Liver (tissue), 9 donors: ENCODE data around the gene EIF4H. TPM values are rescaled to one million over a fixed set of nuclear protein-coding genes. Genes with fewer than 3 reads are reported as not detected.

Experiments used
- DNase-seq: peaks from one replicate; pipeline ENCODE4 v3.0.0-alpha.2; 2017; ENCODE audit warnings: low spot score
- H3K27ac ChIP-seq, 2 donors: one replicate each; pipeline ENCODE4 v1.7.0; 2013; ENCODE audit warnings: inconsistent platforms in 2 of 2, low read length in 2 of 2, control low read depth in 1 of 2, low read depth in 1 of 2, mild to moderate bottlenecking in 1 of 2
- H3K27me3 ChIP-seq, 4 donors: one replicate each; pipeline versions ENCODE4 v1.6.1 to v1.7.0; 2013; ENCODE audit warnings: low read length in 3 of 4, inconsistent platforms in 1 of 4, mild to moderate bottlenecking in 1 of 4, moderate library complexity in 1 of 4; ENCODE audit not compliant: control insufficient read depth in 4 of 4, insufficient read depth in 4 of 4
- H3K36me3 ChIP-seq, 4 donors: one replicate each; pipeline versions ENCODE4 v1.6.1 to v1.7.0; 2013; ENCODE audit warnings: low read length in 3 of 4, mild to moderate bottlenecking in 3 of 4, low read depth in 1 of 4, moderate library complexity in 1 of 4; ENCODE audit not compliant: control insufficient read depth in 4 of 4, insufficient read depth in 3 of 4
- H3K4me1 ChIP-seq, 4 donors: one replicate each; pipeline versions ENCODE4 v1.6.1 to v1.7.0; 2013; ENCODE audit warnings: low read length in 3 of 4, mild to moderate bottlenecking in 3 of 4, moderate library complexity in 1 of 4; ENCODE audit not compliant: control insufficient read depth in 4 of 4, insufficient read depth in 4 of 4
- H3K4me3 ChIP-seq, 3 donors: one replicate each; pipeline versions ENCODE4 v1.6.1 to v1.7.0; 2013; ENCODE audit warnings: low read length in 3 of 3, control low read depth in 1 of 3, low read depth in 1 of 3, mild to moderate bottlenecking in 1 of 3
- H3K9ac ChIP-seq, 2 donors: one replicate each; pipeline ENCODE4 v1.7.0; 2013; ENCODE audit warnings: low read length in 2 of 2, mild to moderate bottlenecking in 2 of 2, moderate library complexity in 2 of 2, control low read depth in 1 of 2, low read depth in 1 of 2
- H3K9me3 ChIP-seq, 4 donors: one replicate each; pipeline versions ENCODE4 v1.6.1 to v1.7.0; 2013; ENCODE audit warnings: low read length in 3 of 4; ENCODE audit not compliant: control insufficient read depth in 4 of 4
- CTCF ChIP-seq: fragments of 150-350 bp; IDR thresholded peaks from 2 replicates; pipeline ENCODE4 v1.5.1; 2017; ENCODE audit warnings: improper control_type of control experiment, low read depth, low read length; ENCODE audit not compliant: missing input control
- EGR1 ChIP-seq, 2 donors: IDR thresholded peaks; 2 replicates each; pipeline ENCODE4 v1.6.1; 2016 to 2018; ENCODE audit warnings: antibody characterized with exemption in 2 of 2, low read depth in 2 of 2
- FOXA1 ChIP-seq: IDR thresholded peaks from 2 replicates; pipeline ENCODE4 v1.6.1; 2016; ENCODE audit warnings: antibody characterized with exemption
- GABPA ChIP-seq, 2 donors: IDR thresholded peaks in 1 of 2; conservative IDR thresholded peaks in 1 of 2; 2 replicates each; pipeline ENCODE4 v1.6.1; 2016; ENCODE audit warnings: antibody characterized with exemption in 2 of 2, mild to moderate bottlenecking in 1 of 2, moderate library complexity in 1 of 2
- HNF4A ChIP-seq, 2 donors: conservative IDR thresholded peaks; 2 replicates each; pipeline ENCODE4 v1.6.1; 2016; ENCODE audit warnings: antibody characterized with exemption in 2 of 2, mild to moderate bottlenecking in 2 of 2
- JUND ChIP-seq, 2 donors: IDR thresholded peaks; 2 replicates each; pipeline ENCODE4 v1.6.1; 2016; ENCODE audit warnings: antibody characterized with exemption in 2 of 2
- NR2F2 ChIP-seq: IDR thresholded peaks from 2 replicates; pipeline ENCODE4 v1.6.1; 2016; ENCODE audit warnings: antibody characterized with exemption
- RAD21 ChIP-seq, 2 donors: IDR thresholded peaks; 2 replicates each; pipeline ENCODE4 v1.6.1; 2016; ENCODE audit warnings: antibody characterized with exemption in 2 of 2, mild to moderate bottlenecking in 2 of 2
- WGBS: extraction: QIAGEN DNeasy Blood & Tissue Kit; methylation state at CpG from one replicate; pipeline ENCODE4 v1.1.7; 2013; 5-methylcytosine and 5-hydroxymethylcytosine counted together
- polyA plus RNA-seq, 2 donors: library from polyadenylated mRNA; stranded (reverse) in 1 of 2; unstranded in 1 of 2; fragments of 200-250 nt in 1 of 2; fragments of >200 nt in 1 of 2; fragmentation: Nextera tagmentation in 1 of 2; extraction: Ambion mirVana in 1 of 2; gene quantifications; one replicate each; pipeline versions ENCODE4 v1.2.1 to v1.2.3, GENCODE V29; 2013 to 2015
- total RNA-seq, 2 donors: library from RNA; depleted of rRNA; stranded (reverse); fragments of >200 nt; gene quantifications; one replicate each; pipeline ENCODE4 v1.2.3, GENCODE V29; 2014
- donor health status: healthy.
- donor health status: healthy.
- donor health status: healthy.
- donor health status: healthy.
- donor health status: healthy.

EIF4H gene
- total and polyA plus RNA-seq, 4 donors = 81.6 to 166 (median 152) TPM

GRCh38 chr7:74228951-74229900, 55.1 kb downstream of the EIF4H start:
- DNase-seq = no peak
- 96% methylated on average over 9 of the region's 9 CpGs for WGBS
- TF ChIP-seq FOXA1 (no peak), JUND (IDR thresholded peaks at IDR 0.05) (no peak), GABPA (IDR thresholded peaks at IDR 0.05 in 1 of 2, conservative IDR thresholded peaks at IDR 0.05 in 1 of 2) (no peak)
- H3K36me3 ChIP-seq = peaks cover 4 to 23% (median 15%) of the 10 kb centered on the region in 4 donors
- H3K4me3 ChIP-seq = no peak overlapping the region
- no peaks in the 10 kb centered on the region for H3K9me3 ChIP-seq
- no peak overlapping the region for H3K9ac ChIP-seq
- H3K4me1 ChIP-seq = peaks cover 0 to 3% (median under 1%) of the 10 kb centered on the region in 4 donors
- H3K27ac ChIP-seq = no peak overlapping the region
- H3K27me3 ChIP-seq = no peaks in the 10 kb centered on the region

GRCh38 chr7:74230446-74231231, 56.5 kb downstream of the EIF4H start:
- 94% methylated on average over 15 of the region's 15 CpGs for WGBS
- H3K4me3 ChIP-seq = no peak overlapping the region

GRCh38 chr7:74231232-74231590, 57.1 kb downstream of the EIF4H start:
- peaks cover 10 to 39% (median 22%) of the 10 kb centered on the region in 4 donors for H3K36me3 ChIP-seq
- no peak overlapping the region for H3K27ac ChIP-seq
- no peak for DNase-seq

More at GRCh38 chr7:74230446-74231231, 56.5 kb downstream of the EIF4H start:
- H3K4me1 ChIP-seq = no peaks in the 10 kb centered on the region
- H3K9ac ChIP-seq = no peak overlapping the region
- H3K36me3 ChIP-seq = peaks cover 9 to 33% (median 21%) of the 10 kb centered on the region in 4 donors
- H3K9me3 ChIP-seq = no peaks in the 10 kb centered on the region
- DNase-seq = no peak
- H3K27me3 ChIP-seq = no peaks in the 10 kb centered on the region
- no peak for TF ChIP-seq HNF4A (conservative IDR thresholded peaks at IDR 0.05)
- no peak for TF ChIP-seq EGR1 (IDR thresholded peaks at IDR 0.05; ENCODE audit: low read depth in 2 of 2)
- H3K27ac ChIP-seq = no peak overlapping the region

More at GRCh38 chr7:74231232-74231590, 57.1 kb downstream of the EIF4H start:
- H3K4me1 ChIP-seq = no peaks in the 10 kb centered on the region
- 87% methylated on average over 12 of the region's 12 CpGs for WGBS
- H3K27me3 ChIP-seq = no peaks in the 10 kb centered on the region
- TF ChIP-seq CTCF (no peak), HNF4A (conservative IDR thresholded peaks at IDR 0.05) (no peak), RAD21 (IDR thresholded peaks at IDR 0.05) (no peak), EGR1 (IDR thresholded peaks at IDR 0.05; ENCODE audit: low read depth in 2 of 2) (no peak), NR2F2 (no peak)
- H3K9ac ChIP-seq = no peak overlapping the region
- H3K4me3 ChIP-seq = no peak overlapping the region
- H3K9me3 ChIP-seq = no peaks in the 10 kb centered on the region
